GM12891 (cell line): ENCODE measurements around the gene RIC8A.

ENCODE experiments used
- PAX5 ChIP-seq: IDR thresholded peaks from 2 replicates; pipeline ENCODE4 v1.6.1; 2011; ENCODE audit warnings: low read length, moderate library complexity, mild to moderate bottlenecking; ENCODE audit not compliant: insufficient read depth, severe bottlenecking
- POLR2A ChIP-seq: IDR thresholded peaks from 2 replicates; pipeline ENCODE4 v1.6.1; 2011; ENCODE audit warnings: low read depth, low read length, control low read depth
- POLR2AphosphoS5 ChIP-seq: IDR thresholded peaks from 2 replicates; pipeline ENCODE4 v1.6.1; 2011; ENCODE audit warnings: low read depth, low read length, control low read depth
- POU2F2 ChIP-seq: IDR thresholded peaks from 2 replicates; pipeline ENCODE4 v1.6.1; 2011; ENCODE audit warnings: low read depth, mild to moderate bottlenecking, control low read depth, low read length, moderate library complexity
- SPI1 ChIP-seq: IDR thresholded peaks from 2 replicates; pipeline ENCODE4 v1.6.1; 2011; ENCODE audit warnings: low read depth, low read length, control low read depth
- TAF1 ChIP-seq: IDR thresholded peaks from 2 replicates; pipeline ENCODE4 v1.6.1; 2011; ENCODE audit warnings: low read depth, low read length, control low read depth

- TF ChIP-seq POLR2AphosphoS5 (no peak), POLR2A (no peak), POU2F2 (no peak), TAF1 (no peak), SPI1 (no peak), PAX5 (no peak)
Observed at GRCh38 chr11:250274-250673, 42.8 kb downstream of the RIC8A start.
